Peyer's patch (tissue), 4 donors: ENCODE measurements around the gene CDHR1.

Experiments
- POLR2A ChIP-seq, 2 donors: fragments of 450-650 bp; IDR thresholded peaks; one replicate each; pipeline ENCODE4 v1.5.1; 2017; ENCODE audit warnings: antibody characterized with exemption in 2 of 2, mild to moderate bottlenecking in 2 of 2, moderate library complexity in 2 of 2
- TF ChIP-seq, protein P1 (sequence below), 6 experiments: fragments of 450-650 bp in 4 of 6; fragments of 200-600 bp in 2 of 6; sonication (generic) in 1 of 6; IDR thresholded peaks; one replicate each; pipeline ENCODE4 v1.5.1; 2017 to 2019; ENCODE audit warnings: antibody characterized with exemption in 6 of 6, mild to moderate bottlenecking in 3 of 6, moderate library complexity in 1 of 6

DNA sequence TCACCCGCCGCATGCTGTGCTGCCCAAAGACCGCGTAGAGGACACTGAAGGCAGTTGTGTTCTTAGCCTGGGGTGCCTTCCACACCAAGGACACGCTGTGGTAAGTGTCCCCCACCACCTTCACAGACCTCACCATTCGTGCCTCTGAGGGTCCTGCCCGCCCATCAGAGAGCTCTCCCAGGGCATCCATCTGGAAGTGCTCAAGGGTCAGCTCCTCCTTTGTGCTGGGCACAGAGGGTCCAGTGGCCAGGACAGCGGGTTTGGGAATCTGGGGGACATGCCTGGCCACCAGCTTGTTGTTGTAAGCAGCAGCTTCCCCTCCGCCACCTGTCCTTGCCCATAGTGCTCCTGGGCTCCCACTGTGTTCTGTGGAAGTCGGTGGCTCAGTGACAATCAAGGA is 38.0 kb downstream of the CDHR1 start:
- TF ChIP-seq, protein P1, sequence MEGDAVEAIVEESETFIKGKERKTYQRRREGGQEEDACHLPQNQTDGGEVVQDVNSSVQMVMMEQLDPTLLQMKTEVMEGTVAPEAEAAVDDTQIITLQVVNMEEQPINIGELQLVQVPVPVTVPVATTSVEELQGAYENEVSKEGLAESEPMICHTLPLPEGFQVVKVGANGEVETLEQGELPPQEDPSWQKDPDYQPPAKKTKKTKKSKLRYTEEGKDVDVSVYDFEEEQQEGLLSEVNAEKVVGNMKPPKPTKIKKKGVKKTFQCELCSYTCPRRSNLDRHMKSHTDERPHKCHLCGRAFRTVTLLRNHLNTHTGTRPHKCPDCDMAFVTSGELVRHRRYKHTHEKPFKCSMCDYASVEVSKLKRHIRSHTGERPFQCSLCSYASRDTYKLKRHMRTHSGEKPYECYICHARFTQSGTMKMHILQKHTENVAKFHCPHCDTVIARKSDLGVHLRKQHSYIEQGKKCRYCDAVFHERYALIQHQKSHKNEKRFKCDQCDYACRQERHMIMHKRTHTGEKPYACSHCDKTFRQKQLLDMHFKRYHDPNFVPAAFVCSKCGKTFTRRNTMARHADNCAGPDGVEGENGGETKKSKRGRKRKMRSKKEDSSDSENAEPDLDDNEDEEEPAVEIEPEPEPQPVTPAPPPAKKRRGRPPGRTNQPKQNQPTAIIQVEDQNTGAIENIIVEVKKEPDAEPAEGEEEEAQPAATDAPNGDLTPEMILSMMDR (IDR thresholded peaks at IDR 0.05) = no peak
- no peak for TF ChIP-seq POLR2A (IDR thresholded peaks at IDR 0.05)
